WTC11 (cell line): ENCODE measurements around the gene STAT6. TPM values are rescaled to one million over a fixed set of nuclear protein-coding genes. Genes with fewer than 3 reads are reported as not detected.
A peak's percentile ranks its signal among the peaks of the same experiment; 100 is the strongest.

ENCODE experiments used
- ATAC-seq: fragments of 200-7000 bp; cut with Tn5 transposase; 2 replicates; pipeline ENCODE4 v1.10.0; 2021; ENCODE audit warnings: mild to moderate bottlenecking, moderate library complexity
- Bru-seq: library from RNA; stranded (reverse); fragments of 400-500 nt; gene quantifications from one replicate; lab custom pipeline; 2021; lab: Mats Ljungman, UMichigan
- CTCF ChIA-PET: fragments of 300-600 bp; sonication (Branson Sonifier 250); formaldehyde crosslinking; loops from one replicate; lab custom pipeline; 2021; ENCODE audit warnings: antibody characterized with exemption; lab: Charles Lee
- POLR2A ChIA-PET: fragments of 350-600 bp; sonication (Branson Sonifier 250); formaldehyde crosslinking; loops from one replicate; lab custom pipeline; 2021; ENCODE audit warnings: antibody characterized with exemption; lab: Charles Lee
- DNase-seq: peaks from one replicate; pipeline ENCODE4 v3.0.0; 2021; ENCODE audit warnings: low spot score
- H3K27ac Mint-ChIP-seq: 2 replicates; pipeline ENCODE4 v1.8.0; 2021; ENCODE audit warnings: mixed read lengths
- H3K27me3 Mint-ChIP-seq: 2 replicates; pipeline ENCODE4 v1.8.0; 2021; ENCODE audit warnings: low read depth, mild to moderate bottlenecking, moderate library complexity, mixed read lengths
- H3K36me3 Mint-ChIP-seq: 2 replicates; pipeline ENCODE4 v1.8.0; 2021; ENCODE audit warnings: mixed read lengths
- H3K4me1 Mint-ChIP-seq: 2 replicates; pipeline ENCODE4 v1.8.0; 2022; ENCODE audit warnings: mixed read lengths
- H3K4me3 Mint-ChIP-seq: 2 replicates; pipeline ENCODE4 v1.8.0; 2021; ENCODE audit warnings: mild to moderate bottlenecking, moderate library complexity, mixed read lengths
- H3K9me3 Mint-ChIP-seq: 2 replicates; pipeline ENCODE4 v1.8.0; 2021; ENCODE audit warnings: mixed read lengths
- ATF6 ChIP-seq: sonication (generic); formaldehyde crosslinking; IDR thresholded peaks from 2 replicates; pipeline ENCODE4 v1.8.1; 2023; ENCODE audit warnings: mild to moderate bottlenecking, missing genetic modification reagents
- CDX4 ChIP-seq: fragments of 250-450 bp; sonication (Bioruptor Pico); IDR thresholded peaks from 2 replicates; pipeline ENCODE4 v1.9.0; 2021; ENCODE audit warnings: moderate library complexity, mild to moderate bottlenecking, inconsistent platforms, borderline replicate concordance
- CREB1 ChIP-seq: sonication (generic); formaldehyde crosslinking; IDR thresholded peaks from 2 replicates; pipeline ENCODE4 v1.8.0; 2023; ENCODE audit warnings: mild to moderate bottlenecking, missing genetic modification reagents
- ESRRA ChIP-seq: sonication (generic); formaldehyde crosslinking; IDR thresholded peaks from 2 replicates; pipeline ENCODE4 v1.8.1; 2022; ENCODE audit warnings: mild to moderate bottlenecking, missing genetic modification reagents, borderline replicate concordance
- IRF1 ChIP-seq: sonication (generic); formaldehyde crosslinking; IDR thresholded peaks from 2 replicates; pipeline ENCODE4 v1.8.0; 2023; ENCODE audit warnings: missing genetic modification reagents
- JAZF1 ChIP-seq: fragments of 250-450 bp; sonication (Bioruptor Pico); IDR thresholded peaks from 2 replicates; pipeline ENCODE4 v1.9.0; 2021; ENCODE audit warnings: moderate library complexity, mild to moderate bottlenecking, inconsistent platforms
- NFE2L1 ChIP-seq: sonication (generic); formaldehyde crosslinking; IDR thresholded peaks from 2 replicates; pipeline ENCODE4 v1.8.1; 2023; ENCODE audit warnings: missing genetic modification reagents
- NFYB ChIP-seq: sonication (generic); formaldehyde crosslinking; conservative IDR thresholded peaks from 2 replicates; pipeline ENCODE4 v1.8.0; 2022; ENCODE audit warnings: low read depth, missing genetic modification reagents
- NR2C2 ChIP-seq: sonication (generic); formaldehyde crosslinking; IDR thresholded peaks from 2 replicates; pipeline ENCODE4 v1.8.0; 2022; ENCODE audit warnings: mild to moderate bottlenecking, missing genetic modification reagents
- OVOL2 ChIP-seq: fragments of 250-450 bp; sonication (Bioruptor Pico); IDR thresholded peaks from 2 replicates; pipeline ENCODE4 v1.9.0; 2021; ENCODE audit warnings: mild to moderate bottlenecking, borderline replicate concordance
- SP1 ChIP-seq: sonication (generic); formaldehyde crosslinking; conservative IDR thresholded peaks from 2 replicates; pipeline ENCODE4 v1.8.1; 2022; ENCODE audit warnings: missing genetic modification reagents
- TP53 ChIP-seq: sonication (generic); formaldehyde crosslinking; IDR thresholded peaks from 2 replicates; pipeline ENCODE4 v1.8.1; 2023; ENCODE audit warnings: mild to moderate bottlenecking, missing genetic modification reagents
- ZNF121 ChIP-seq: sonication (generic); formaldehyde crosslinking; IDR thresholded peaks from 2 replicates; pipeline ENCODE4 v1.8.0; 2023; ENCODE audit warnings: missing genetic modification reagents
- ZNF219 ChIP-seq: sonication (generic); formaldehyde crosslinking; IDR thresholded peaks from 2 replicates; pipeline ENCODE4 v1.8.0; 2023; ENCODE audit warnings: missing genetic modification reagents, mild to moderate bottlenecking, borderline replicate concordance
- ZNF423 ChIP-seq: fragments of 250-450 bp; sonication (Bioruptor Pico); IDR thresholded peaks from 2 replicates; pipeline ENCODE4 v2.1.2; 2022; ENCODE audit warnings: mild to moderate bottlenecking, moderate library complexity
- long read RNA-seq, 3 experiments: library from RNA in 1 of 3; library from capped mRNA in 1 of 3; library from polyadenylated mRNA in 1 of 3; unstranded in 2 of 3; stranded (forward) in 1 of 3; transcript quantifications; one replicate each; pipeline ENCODE4 v2.0.0, GENCODE V29; 2021
- total RNA-seq: library from RNA; stranded (reverse); gene quantifications from 3 replicates; pipeline ENCODE4 v1.2.3, GENCODE V29; 2021
- TF ChIP-seq, protein P1 (sequence below): sonication (generic); formaldehyde crosslinking; IDR thresholded peaks from 2 replicates; pipeline ENCODE4 v1.8.0; 2022; ENCODE audit warnings: missing genetic modification reagents
- TF ChIP-seq, protein P2 (sequence below): sonication (generic); formaldehyde crosslinking; IDR thresholded peaks from 2 replicates; pipeline ENCODE4 v1.8.1; 2023; ENCODE audit warnings: mild to moderate bottlenecking, missing genetic modification reagents
- TF ChIP-seq, protein P3 (sequence below): fragments of 250-450 bp; sonication (Bioruptor Pico); conservative IDR thresholded peaks from 2 replicates; pipeline ENCODE4 v1.9.0; 2021; ENCODE audit warnings: mild to moderate bottlenecking
- TF ChIP-seq, protein P4 (sequence below): sonication (generic); formaldehyde crosslinking; conservative IDR thresholded peaks from 2 replicates; pipeline ENCODE4 v1.8.1; 2022; ENCODE audit warnings: mild to moderate bottlenecking, missing genetic modification reagents

STAT6 gene
- total RNA-seq (47.0 to 50.0 TPM (median 48.9 TPM) in 3 replicates), Bru-seq, nascent RNA (percentile 54 among the genes with signal in this experiment)
- long read RNA-seq, experiment 1, full-length matches to known transcripts = 46 of 119 reads
- long read RNA-seq, experiment 1, partial matches to known transcripts = 40 of 119 reads
- long read RNA-seq, experiment 1, other reads (novel, unspliced or antisense) = 33 of 119 reads
- long read RNA-seq, experiment 2, full-length matches to known transcripts = 3 of 23 reads
- long read RNA-seq, experiment 2, partial matches to known transcripts = 6 of 23 reads
- long read RNA-seq, experiment 2, other reads (novel, unspliced or antisense) = 14 of 23 reads
- long read RNA-seq, experiment 3, full-length matches to known transcripts = 2 of 3 reads
- long read RNA-seq, experiment 3, partial matches to known transcripts = 0 of 3 reads
- long read RNA-seq, experiment 3, other reads (novel, unspliced or antisense) = 1 of 3 reads

GRCh38 chr12:57111031-57111734 lies at the start of gene STAT6:
Gene STAT6, minus strand, starts transcription at chr12:57111362. Its CDS starts 3,084 bp downstream, at chr12:57108278.
- H3K27ac Mint-ChIP-seq = peak within 1 kb of the TSS; percentile 98
- no peaks in the 10 kb centered on the region for H3K27me3 Mint-ChIP-seq
- CTCF ChIA-PET = interaction anchor here (0.7 to 5.7 kb wide), 50 partner anchors 9 to 482 kb away, joined by 3 to 270 read pairs (median 9); partner anchors contain the start of genes INHBE, LRP1, LRP1-AS and MYO1A
- peaks cover 36% of the 10 kb centered on the region for H3K4me1 Mint-ChIP-seq
- ATAC-seq = peak; percentile 8
- peaks cover 5% of the 10 kb centered on the region for H3K36me3 Mint-ChIP-seq
- peak; percentile 48 for DNase-seq
- TF ChIP-seq NFE2L1 (CRISPR knock-in tag) = no peak
- TF ChIP-seq, protein P1, sequence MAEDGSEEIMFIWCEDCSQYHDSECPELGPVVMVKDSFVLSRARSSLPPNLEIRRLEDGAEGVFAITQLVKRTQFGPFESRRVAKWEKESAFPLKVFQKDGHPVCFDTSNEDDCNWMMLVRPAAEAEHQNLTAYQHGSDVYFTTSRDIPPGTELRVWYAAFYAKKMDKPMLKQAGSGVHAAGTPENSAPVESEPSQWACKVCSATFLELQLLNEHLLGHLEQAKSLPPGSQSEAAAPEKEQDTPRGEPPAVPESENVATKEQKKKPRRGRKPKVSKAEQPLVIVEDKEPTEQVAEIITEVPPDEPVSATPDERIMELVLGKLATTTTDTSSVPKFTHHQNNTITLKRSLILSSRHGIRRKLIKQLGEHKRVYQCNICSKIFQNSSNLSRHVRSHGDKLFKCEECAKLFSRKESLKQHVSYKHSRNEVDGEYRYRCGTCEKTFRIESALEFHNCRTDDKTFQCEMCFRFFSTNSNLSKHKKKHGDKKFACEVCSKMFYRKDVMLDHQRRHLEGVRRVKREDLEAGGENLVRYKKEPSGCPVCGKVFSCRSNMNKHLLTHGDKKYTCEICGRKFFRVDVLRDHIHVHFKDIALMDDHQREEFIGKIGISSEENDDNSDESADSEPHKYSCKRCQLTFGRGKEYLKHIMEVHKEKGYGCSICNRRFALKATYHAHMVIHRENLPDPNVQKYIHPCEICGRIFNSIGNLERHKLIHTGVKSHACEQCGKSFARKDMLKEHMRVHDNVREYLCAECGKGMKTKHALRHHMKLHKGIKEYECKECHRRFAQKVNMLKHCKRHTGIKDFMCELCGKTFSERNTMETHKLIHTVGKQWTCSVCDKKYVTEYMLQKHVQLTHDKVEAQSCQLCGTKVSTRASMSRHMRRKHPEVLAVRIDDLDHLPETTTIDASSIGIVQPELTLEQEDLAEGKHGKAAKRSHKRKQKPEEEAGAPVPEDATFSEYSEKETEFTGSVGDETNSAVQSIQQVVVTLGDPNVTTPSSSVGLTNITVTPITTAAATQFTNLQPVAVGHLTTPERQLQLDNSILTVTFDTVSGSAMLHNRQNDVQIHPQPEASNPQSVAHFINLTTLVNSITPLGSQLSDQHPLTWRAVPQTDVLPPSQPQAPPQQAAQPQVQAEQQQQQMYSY (CRISPR knock-in tag) = no peak
- no peaks in the 10 kb centered on the region for H3K9me3 Mint-ChIP-seq
- POLR2A ChIA-PET = interaction anchor here (0.7 to 3.9 kb wide), 18 partner anchors 12 to 922 kb away, joined by 3 to 65 read pairs (median 6); partner anchors contain the start of genes LRP1, NAB2, NEMP1 and SMARCC2
- peak within 1 kb of the TSS; percentile 72 for H3K4me3 Mint-ChIP-seq

DNA sequence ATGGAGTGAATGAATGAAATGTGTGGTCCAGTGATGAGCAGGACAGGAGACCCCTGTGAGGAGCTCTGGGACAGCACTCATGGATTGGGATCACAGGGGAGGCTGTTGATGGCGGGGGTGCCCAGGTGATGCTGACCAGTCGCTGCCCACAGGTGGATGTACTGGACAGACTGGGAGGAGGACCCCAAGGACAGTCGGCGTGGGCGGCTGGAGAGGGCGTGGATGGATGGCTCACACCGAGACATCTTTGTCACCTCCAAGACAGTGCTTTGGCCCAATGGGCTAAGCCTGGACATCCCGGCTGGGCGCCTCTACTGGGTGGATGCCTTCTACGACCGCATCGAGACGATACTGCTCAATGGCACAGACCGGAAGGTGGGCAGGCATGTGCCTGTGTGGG lies 49.6 kb upstream of the STAT6 start:
- Mint-ChIP-seq H3K9me3 (no peaks in the 10 kb centered on the region), H3K4me1 (no peaks in the 10 kb centered on the region), H3K36me3 (peaks cover 70% of the 10 kb centered on the region), H3K27ac (no peak overlapping the region), H3K4me3 (no peak overlapping the region), H3K27me3 (no peaks in the 10 kb centered on the region)
- ATAC-seq (no peak), DNase-seq (no peak)
- TF ChIP-seq CREB1 (CRISPR knock-in tag) (no peak), ATF6 (CRISPR knock-in tag) (no peak), TP53 (CRISPR knock-in tag) (no peak), CDX4 (CRISPR knock-in tag) (no peak), ESRRA (CRISPR knock-in tag) (no peak), ZNF219 (no peak), NR2C2 (CRISPR knock-in tag) (no peak), OVOL2 (CRISPR knock-in tag) (no peak), ZNF423 (no peak), NFYB (CRISPR knock-in tag) (no peak), ZNF121 (no peak), SP1 (CRISPR knock-in tag) (no peak), JAZF1 (CRISPR knock-in tag) (no peak), IRF1 (CRISPR knock-in tag) (no peak)
- TF ChIP-seq, protein P2, sequence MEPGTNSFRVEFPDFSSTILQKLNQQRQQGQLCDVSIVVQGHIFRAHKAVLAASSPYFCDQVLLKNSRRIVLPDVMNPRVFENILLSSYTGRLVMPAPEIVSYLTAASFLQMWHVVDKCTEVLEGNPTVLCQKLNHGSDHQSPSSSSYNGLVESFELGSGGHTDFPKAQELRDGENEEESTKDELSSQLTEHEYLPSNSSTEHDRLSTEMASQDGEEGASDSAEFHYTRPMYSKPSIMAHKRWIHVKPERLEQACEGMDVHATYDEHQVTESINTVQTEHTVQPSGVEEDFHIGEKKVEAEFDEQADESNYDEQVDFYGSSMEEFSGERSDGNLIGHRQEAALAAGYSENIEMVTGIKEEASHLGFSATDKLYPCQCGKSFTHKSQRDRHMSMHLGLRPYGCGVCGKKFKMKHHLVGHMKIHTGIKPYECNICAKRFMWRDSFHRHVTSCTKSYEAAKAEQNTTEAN (CRISPR knock-in tag) = no peak
- TF ChIP-seq, protein P3, sequence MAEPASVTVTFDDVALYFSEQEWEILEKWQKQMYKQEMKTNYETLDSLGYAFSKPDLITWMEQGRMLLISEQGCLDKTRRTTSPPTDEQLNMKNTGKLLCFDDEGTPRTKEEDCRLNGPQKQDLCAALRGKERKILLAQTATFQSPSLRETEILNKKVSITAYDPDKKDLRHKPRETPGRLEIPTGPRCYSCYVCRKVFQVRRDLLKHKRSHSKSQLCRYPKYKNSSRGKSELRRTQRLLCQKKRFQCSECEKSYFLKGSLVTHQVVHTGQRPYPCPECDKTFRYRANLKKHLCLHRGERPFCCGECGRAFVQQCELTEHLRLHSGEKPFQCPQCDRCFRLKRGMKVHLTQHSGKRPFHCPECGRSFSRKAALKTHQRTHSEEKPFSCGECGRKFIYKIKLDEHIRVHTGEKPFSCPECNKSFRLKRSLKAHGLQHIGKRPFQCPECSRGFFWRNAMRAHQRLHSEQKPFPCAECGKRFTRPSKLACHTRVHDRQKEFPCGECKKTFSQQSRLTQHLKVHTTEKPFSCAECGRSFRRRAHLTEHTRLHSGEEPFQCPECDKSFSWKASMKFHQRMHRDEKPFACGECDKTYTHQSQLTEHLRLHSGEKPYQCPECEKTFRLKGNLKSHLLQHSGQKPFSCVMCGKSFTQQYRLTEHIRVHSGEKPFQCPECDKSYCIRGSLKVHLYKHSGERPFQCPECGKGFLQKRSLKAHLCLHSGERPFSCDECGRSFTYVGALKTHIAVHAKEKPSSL = no peak
- TF ChIP-seq, protein P4, sequence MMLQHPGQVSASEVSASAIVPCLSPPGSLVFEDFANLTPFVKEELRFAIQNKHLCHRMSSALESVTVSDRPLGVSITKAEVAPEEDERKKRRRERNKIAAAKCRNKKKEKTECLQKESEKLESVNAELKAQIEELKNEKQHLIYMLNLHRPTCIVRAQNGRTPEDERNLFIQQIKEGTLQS = no peak
- CTCF ChIA-PET = interaction anchor here (1.0 kb wide), 1 partner anchor 53 kb away, joined by 3 read pairs; no protein-coding TSS in a partner anchor
- POLR2A ChIA-PET = no interaction called here
